GM19455 (cell line): ENCODE data around the gene ZSCAN9.

ENCODE experiments used
- ATAC-seq: cut with Tn5 transposase; IDR thresholded peaks from one replicate; pipeline ENCODE4 v1.9.1; 2021; ENCODE audit not compliant: unreplicated experiment

The ZSCAN9 gene

GRCh38 chr6:28220257-28221133, 4.6 kb upstream of the ZSCAN9 start:
- ATAC-seq, result no peak

DNA sequence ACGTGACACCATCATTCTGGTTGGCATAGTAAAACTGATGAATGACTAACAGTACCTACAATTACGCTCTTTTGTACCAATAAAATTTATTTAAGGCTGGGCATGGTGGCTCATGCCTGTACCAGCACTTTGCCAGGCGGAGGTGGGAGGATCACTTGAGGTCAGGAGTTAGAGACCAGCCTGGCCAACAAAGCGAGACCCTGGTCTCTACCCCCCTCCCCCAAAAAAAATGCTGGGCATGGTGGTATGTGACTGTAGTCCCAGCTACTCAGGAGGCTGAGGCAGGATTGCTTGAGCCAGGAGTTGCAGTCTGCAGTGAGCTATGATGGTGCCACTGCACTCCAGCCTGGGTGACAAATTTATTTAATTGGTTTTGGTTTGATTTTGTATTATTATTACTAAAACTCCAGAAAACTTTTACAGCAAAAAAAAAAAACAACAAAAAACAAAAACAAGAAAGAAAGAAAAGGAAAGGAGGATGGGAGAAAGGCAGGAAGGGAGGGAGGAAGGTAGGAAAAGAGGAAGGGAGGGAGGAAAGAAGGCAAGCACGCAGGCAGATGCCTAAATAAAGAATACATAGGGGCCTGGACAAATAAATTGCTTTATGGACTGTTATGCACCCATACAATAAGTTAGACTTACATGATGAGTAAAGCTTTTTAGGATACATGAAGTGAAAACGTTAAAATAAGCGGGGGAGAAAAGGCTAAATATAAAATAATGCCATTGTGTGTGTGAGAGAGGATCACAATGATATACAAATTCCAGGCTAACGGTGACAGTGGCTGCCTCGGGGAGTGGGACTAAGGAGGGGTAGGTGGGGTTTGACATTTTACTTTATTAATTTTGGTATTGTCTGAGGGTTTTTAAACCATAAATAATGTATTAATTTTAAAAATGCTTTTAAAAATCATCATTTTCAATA, 682 bp upstream of the ZSCAN9 start:
- no peak for ATAC-seq

DNA sequence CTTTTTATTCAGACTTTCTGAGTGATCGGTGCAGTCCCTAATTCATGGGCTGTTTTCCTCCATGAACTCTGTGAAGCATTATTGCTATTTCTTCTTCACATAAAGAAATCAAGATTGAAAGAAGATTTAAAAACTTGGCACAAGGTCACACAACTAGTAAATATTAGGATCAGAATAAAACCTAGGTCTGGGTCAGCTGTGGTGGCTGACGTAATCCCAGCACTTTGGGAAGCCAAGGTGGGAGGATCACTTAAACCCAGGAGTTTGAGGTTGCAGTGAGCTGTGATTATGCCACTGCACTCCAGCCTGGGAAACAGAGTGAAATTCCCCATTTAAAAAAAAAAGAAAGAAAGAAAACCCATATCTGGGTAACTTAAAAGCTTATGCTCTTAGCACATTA, 1.4 kb downstream of the ZSCAN9 start:
- no peak for ATAC-seq

DNA sequence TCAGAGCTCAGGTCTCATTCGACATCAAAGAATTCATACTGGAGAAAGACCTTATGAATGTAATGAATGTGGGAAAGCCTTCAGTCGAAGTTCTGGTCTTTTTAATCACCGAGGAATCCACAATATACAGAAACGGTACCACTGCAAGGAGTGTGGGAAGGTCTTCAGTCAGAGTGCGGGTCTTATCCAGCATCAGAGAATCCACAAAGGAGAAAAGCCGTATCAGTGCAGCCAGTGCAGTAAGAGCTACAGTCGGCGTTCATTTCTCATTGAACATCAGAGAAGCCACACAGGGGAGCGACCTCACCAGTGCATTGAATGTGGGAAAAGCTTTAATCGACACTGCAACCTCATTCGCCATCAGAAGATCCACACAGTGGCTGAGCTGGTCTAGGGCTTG, 7.7 kb downstream of the ZSCAN9 start:
- no peak for ATAC-seq

DNA sequence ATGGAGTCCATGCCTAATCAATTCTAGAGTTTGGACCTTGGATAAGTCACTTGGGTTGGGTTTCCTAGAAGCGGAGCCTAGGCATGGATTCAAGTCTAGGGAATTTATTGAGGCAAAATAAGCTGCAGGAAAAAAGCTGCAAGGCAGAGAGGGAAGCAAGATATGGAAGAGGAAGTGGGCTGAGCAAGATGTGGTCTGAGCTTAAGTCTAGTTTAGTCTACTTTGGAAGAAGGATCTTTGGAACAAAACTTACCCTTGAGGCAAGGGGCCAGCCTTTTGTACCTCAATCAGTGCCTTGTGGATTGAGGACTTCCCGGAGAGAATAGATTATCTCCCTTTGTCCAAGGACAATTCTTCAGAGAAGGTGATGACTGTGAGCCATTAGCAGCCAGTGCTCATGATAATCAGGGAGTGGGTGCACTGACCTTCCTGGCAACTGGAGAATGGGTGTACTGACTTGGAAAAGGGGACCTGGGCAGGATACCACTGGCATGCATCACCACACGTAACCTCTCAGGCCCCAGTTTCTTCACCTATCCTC, 10.9 kb downstream of the ZSCAN9 start:
- ATAC-seq, result no peak

DNA sequence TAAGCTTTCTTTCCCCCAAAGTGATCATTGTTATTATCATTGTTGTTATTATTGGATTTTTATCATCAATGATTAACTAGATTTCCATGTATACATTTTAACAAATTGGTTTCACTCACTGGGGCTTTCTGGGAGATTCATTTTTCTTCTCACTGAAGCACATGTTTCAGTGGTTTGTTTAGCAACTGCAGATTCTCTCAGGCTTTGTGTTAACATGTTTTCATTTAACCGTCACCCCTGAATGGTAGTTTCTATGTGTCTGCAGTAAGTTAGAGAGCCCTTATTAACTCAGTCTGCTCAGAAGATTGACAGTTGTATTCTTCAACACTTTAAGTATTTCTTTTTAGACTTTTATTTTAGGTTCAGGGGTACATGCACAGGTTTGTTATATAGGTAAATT, 14.6 kb downstream of the ZSCAN9 start:
- no peak for ATAC-seq

GRCh38 chr6:28240471-28240870, 15.4 kb downstream of the ZSCAN9 start:
- ATAC-seq, result no peak

GRCh38 chr6:28243946-28244345, 18.9 kb downstream of the ZSCAN9 start:
- no peak for ATAC-seq

DNA sequence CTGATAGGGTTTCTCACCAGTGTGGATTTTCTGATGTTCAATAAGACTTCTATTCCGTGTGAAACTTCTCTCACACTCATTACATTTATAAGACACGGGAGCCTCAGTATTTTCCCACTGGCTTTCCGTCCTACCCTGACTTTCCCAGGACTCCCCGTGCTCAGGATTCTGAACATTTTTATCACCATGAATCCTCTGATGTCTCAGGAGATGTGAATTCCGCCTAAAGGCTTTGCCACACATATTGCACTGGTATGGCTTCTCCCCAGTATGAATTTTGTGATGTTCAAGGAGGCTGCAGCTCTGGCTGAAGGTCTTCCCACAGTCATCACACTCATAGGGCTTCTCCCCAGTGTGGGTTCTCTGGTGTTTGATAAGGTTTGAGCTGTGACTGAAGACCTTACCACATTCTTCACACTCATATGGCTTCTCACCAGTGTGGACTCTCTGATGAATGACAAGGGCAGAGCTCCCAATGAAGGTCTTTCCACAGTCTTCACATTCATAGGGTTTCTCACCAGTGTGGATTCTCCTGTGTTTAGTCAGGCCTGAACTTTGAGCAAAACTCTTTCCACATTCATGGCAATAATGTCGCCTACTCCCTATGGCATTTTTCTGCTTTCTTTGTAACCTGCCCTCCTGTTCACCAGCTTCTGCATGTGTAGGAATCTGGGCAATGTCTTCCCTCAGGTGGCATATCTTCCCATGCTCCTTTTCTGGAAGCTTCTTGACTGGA, 20.3 kb downstream of the ZSCAN9 start:
- ATAC-seq, result no peak

DNA sequence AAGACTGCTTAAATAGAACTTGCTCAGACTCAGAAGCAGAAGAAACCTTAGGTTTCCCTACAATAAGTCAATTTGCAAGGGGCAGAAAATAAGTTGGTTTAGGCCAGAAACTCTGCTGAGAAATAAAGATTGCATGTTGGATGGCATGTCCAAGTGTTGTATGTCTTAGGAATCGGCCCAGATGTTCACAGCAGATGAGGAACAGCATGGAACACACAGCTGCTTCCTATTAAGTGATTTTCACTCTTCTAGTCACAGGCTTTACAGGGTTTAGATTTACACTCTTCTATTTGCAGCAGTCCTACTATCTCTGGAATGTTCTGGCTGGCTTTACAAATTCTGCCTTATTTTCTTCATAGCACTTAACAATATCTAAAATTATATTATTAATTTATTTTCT, 23.8 kb downstream of the ZSCAN9 start:
- ATAC-seq, result no peak

DNA sequence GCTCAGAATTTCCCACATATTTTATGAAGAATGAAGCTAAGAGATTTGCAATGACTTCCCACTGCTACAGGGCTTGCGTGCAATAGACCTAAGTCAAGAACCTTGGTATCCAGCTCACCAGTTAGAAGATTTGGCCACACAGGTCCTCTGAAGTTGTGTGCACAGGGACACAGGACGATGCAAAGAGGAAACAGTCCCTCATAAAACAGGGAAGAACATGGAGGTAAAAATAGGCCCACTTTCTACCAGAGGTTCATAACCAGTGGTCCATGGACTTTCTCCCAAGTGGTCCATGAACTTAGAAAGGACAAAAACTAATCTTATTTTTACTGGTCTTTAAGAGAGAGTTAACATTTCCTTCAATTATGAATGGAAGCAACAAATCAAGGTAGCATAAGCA, 25.7 kb downstream of the ZSCAN9 start:
- ATAC-seq, result no peak

DNA sequence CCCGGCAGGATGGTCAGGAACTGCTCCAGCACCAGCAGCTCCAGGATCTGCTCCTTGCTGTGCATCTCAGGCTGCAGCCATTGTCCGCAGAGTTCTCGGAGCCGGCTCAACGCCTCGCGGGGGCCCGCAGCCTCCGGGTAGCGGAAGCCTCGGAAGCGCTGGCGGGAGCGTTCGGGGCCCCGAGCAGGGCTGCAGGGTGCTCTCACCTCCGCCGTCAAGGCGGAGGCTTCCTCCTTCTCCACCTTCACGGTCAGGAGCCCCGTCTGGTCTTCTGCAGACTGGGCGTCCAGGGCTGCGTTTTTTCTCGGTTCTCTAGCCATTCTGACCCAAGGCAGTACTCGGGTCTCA, 26.6 kb downstream of the ZSCAN9 start:
- peak; percentile 43 for ATAC-seq

DNA sequence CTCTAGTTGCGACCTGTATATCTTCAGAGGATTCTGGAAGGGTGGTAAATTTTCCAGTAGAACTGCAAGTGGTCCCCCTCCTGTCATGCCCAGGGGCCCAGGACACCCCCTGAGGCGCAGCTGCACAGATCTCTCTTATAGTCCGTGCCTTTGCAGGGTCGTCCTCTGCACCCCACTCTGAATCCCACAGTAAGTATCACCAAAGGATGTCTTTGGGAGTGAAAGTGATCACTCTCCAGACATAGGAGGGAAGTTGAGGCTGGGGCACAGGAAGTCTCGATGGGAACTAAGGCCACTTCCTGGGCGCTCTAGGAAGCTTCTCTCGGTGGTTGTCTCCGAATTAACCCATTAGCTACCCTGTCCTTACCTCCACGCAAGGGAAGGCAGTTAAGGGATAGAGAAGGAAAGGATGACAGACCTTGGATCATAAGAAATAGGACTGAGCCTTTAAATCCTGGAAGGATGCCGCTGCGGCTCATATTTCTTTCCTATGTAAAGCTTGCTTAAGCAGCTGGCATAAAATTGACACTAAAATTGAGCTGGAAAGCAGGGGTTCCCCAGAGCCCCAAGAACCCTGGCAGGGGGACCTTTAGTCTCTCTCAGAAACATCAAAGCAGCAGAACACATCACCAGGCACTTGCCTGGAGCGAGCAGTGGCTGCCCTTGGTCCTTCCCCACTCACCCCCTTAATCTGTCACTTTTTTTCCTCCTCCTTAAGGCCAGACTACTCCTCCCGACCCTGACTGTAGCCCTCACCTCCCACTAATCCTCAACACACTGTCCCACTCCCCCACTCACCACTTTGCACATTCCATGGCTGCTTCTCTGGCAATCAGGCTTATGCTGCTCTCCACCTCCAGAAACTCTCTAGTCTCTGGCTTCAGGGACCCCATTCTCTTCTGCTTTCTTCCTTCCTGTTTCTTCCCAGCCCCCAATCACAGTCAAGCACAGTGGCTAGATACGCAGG, 27.2 kb downstream of the ZSCAN9 start, which contains the start of gene ZKSCAN4:
Gene ZKSCAN4 (minus strand): TSS at position 261 of the 967 bp plus-strand sequence. CDS start 289 bp downstream, outside the sequence.
- ATAC-seq, result peak; percentile 82

DNA sequence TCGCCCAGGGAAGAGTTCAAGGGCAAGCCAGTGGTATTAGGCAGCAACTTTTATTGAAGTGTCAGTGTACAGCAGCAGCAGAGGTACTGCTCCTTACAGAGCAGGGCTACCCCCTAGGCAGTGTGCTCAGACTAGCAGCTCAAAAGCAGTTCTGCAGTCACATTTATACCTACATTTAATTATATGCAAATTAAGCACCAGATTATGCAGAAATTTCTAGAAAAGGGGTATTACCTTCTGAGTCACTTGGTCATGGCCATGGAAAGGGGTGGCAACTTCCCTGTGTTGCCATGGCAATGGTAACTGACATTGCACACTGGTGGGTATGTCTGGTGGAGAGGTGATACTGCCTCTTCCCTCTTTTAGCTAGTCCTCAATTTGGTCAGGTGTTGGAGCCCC, 29.0 kb downstream of the ZSCAN9 start:
- no peak for ATAC-seq

GRCh38 chr6:28257042-28257441, 32.0 kb downstream of the ZSCAN9 start:
- ATAC-seq, result no peak

- ATAC-seq, result no peak
These were observed 34.1 kb downstream of the ZSCAN9 start, which contains the start of gene NKAPL for GRCh38 chr6:28258877-28259777. TSS of gene NKAPL (plus strand) at chr6:28259297. CDS start at chr6:28259372, 75 bp downstream.

DNA sequence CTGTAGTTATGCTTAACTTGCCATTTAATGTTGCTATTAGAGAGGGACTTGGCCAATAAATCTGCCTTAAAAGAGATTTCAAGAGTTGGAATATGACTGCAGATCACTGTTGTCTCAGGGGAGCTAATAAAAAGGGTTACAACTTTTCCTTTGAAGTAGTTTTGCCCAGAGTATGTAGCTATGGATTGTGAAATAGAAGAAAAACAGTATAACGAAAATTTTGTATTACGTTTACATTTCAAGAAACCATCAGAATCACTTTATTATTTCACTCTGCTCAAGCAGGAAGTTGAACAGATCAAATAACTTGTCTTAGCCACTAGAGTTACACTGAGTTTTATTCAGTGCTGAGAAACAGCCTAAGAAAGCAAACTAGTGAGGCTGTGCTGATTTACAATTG, 38.8 kb downstream of the ZSCAN9 start:
- no peak for ATAC-seq

- ATAC-seq, result no peak
These were observed 39.8 kb downstream of the ZSCAN9 start for GRCh38 chr6:28264834-28265401.
